CD4-positive, alpha-beta T cell (primary cell): ENCODE results near the gene FDX2. TPM values are rescaled to one million over a fixed set of nuclear protein-coding genes. Genes with fewer than 3 reads are reported as not detected.

Experiments used
- ATAC-seq: fragments of 200-7000 bp; cut with Tn5 transposase; one replicate; pipeline ENCODE4 v1.10.0; 2022; ENCODE audit warnings: mild to moderate bottlenecking; ENCODE audit not compliant: poor library complexity
- CTCF ChIA-PET: fragments of 350-600 bp; sonication (Branson Sonifier 250); formaldehyde crosslinking; loops from one replicate; lab custom pipeline; 2021; ENCODE audit warnings: antibody characterized with exemption, inconsistent platforms; lab: Charles Lee
- POLR2A ChIA-PET: fragments of 350-600 bp; sonication (Branson Sonifier 250); formaldehyde crosslinking; loops from one replicate; lab custom pipeline; 2021; ENCODE audit warnings: antibody characterized with exemption, inconsistent platforms; lab: Charles Lee
- DNase-seq, 14 experiments: peaks; one replicate each; pipeline ENCODE4 v3.0.0-alpha.2; 2013 to 2020; ENCODE audit warnings: mixed read lengths in 2 of 14
- H3K27ac ChIP-seq, 2 donors: one replicate each; pipeline versions ENCODE4 v1.5.1 to v1.7.0; 2013; ENCODE audit warnings: low read length in 2 of 2, low read depth in 1 of 2, mild to moderate bottlenecking in 1 of 2
- H3K27me3 ChIP-seq, 2 experiments: 1 replicate in 1 of 2; 2 replicates in 1 of 2; pipeline versions ENCODE4 v1.6.1 to v1.7.0; 2013; ENCODE audit warnings: low read length in 2 of 2, control low read depth in 1 of 2, mild to moderate bottlenecking in 1 of 2, moderate library complexity in 1 of 2; ENCODE audit not compliant: insufficient read depth in 2 of 2, control insufficient read depth in 1 of 2
- H3K36me3 ChIP-seq: one replicate; pipeline ENCODE4 v1.6.1; 2013; ENCODE audit warnings: low read length, control low read depth; ENCODE audit not compliant: insufficient read depth
- H3K4me1 ChIP-seq: one replicate; pipeline ENCODE4 v1.6.1; 2013; ENCODE audit warnings: low read length, control low read depth; ENCODE audit not compliant: insufficient read depth
- H3K4me3 ChIP-seq: one replicate; pipeline ENCODE4 v1.5.1; 2013; ENCODE audit warnings: mild to moderate bottlenecking, low read length, moderate library complexity
- H3K9me3 ChIP-seq, 2 experiments: 1 replicate in 1 of 2; 2 replicates in 1 of 2; pipeline versions ENCODE4 v1.6.1 to v1.7.0; 2013; ENCODE audit warnings: low read length in 2 of 2, mild to moderate bottlenecking in 2 of 2, control low read depth in 1 of 2, moderate library complexity in 1 of 2; ENCODE audit not compliant: control insufficient read depth in 1 of 2, insufficient read depth in 1 of 2
- H3K27ac Mint-ChIP-seq: one replicate; pipeline ENCODE4 v1.8.0; 2020; ENCODE audit warnings: mixed read lengths
- H3K27me3 Mint-ChIP-seq: one replicate; pipeline ENCODE4 v1.8.0; 2021; ENCODE audit warnings: mixed read lengths
- H3K36me3 Mint-ChIP-seq: one replicate; pipeline ENCODE4 v1.8.0; 2021; ENCODE audit warnings: low read depth, mixed read lengths
- H3K4me1 Mint-ChIP-seq: one replicate; pipeline ENCODE4 v1.8.0; 2021; ENCODE audit warnings: low read depth, mixed read lengths
- H3K4me3 Mint-ChIP-seq: one replicate; pipeline ENCODE4 v1.8.0; 2020; ENCODE audit warnings: mild to moderate bottlenecking, mixed read lengths
- H3K9me3 Mint-ChIP-seq: one replicate; pipeline ENCODE4 v1.8.0; 2020; ENCODE audit warnings: mixed read lengths
- intact Hi-C, 2 experiments: fragments of 100-400 bp; cut with DNase I in 1 of 2; cut with micrococcal nuclease in 1 of 2; formaldehyde crosslinking; loops; one replicate each; pipeline versions ENCODE4 v1.15.1 to v1.9.0; 2023 to 2025; cut with DNase I, micrococcal nuclease
- total RNA-seq, 174 experiments: library from RNA in 2 of 174; stranded (reverse) in 2 of 174; gene quantifications; one replicate each; pipeline ENCODE4 v1.2.3 and lab custom pipeline; 2021 to 2026
- TF ChIP-seq, protein P1 (sequence below): fragments of 200-600 bp; IDR thresholded peaks from one replicate; pipeline ENCODE4 v1.8.0; 2022; ENCODE audit warnings: antibody characterized with exemption, mild to moderate bottlenecking

The FDX2 gene
- total RNA-seq, 2 experiments from 2014 or later, result 1.2 to 1.9 TPM

- Histone ChIP-seq H3K4me1 (peaks cover 19% of the 10 kb centered on the region), H3K4me3 (no peak overlapping the region), H3K36me3 (peaks cover 66% of the 10 kb centered on the region), H3K27me3 (no peaks in the 10 kb centered on the region), H3K9me3 (no peaks in the 10 kb centered on the region), H3K27ac (no peak overlapping the region)
- Mint-ChIP-seq H3K27me3 (no peaks in the 10 kb centered on the region), H3K4me3 (no peak overlapping the region), H3K9me3 (no peaks in the 10 kb centered on the region), H3K4me1 (peaks cover 17% of the 10 kb centered on the region), H3K27ac (no peak overlapping the region), H3K36me3 (peaks cover 55% of the 10 kb centered on the region)
- TF ChIP-seq, protein P1, sequence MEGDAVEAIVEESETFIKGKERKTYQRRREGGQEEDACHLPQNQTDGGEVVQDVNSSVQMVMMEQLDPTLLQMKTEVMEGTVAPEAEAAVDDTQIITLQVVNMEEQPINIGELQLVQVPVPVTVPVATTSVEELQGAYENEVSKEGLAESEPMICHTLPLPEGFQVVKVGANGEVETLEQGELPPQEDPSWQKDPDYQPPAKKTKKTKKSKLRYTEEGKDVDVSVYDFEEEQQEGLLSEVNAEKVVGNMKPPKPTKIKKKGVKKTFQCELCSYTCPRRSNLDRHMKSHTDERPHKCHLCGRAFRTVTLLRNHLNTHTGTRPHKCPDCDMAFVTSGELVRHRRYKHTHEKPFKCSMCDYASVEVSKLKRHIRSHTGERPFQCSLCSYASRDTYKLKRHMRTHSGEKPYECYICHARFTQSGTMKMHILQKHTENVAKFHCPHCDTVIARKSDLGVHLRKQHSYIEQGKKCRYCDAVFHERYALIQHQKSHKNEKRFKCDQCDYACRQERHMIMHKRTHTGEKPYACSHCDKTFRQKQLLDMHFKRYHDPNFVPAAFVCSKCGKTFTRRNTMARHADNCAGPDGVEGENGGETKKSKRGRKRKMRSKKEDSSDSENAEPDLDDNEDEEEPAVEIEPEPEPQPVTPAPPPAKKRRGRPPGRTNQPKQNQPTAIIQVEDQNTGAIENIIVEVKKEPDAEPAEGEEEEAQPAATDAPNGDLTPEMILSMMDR, result no peak
- peak in 1 of 14 experiments; percentile 16 for DNase-seq
- ChIA-PET CTCF (no interaction called here), POLR2A (interaction anchor here (1.0 kb wide), 1 partner anchor 62 kb away, joined by 3 read pairs; the partner anchor contains the start of gene TYK2)
- ATAC-seq, result no peak
- intact Hi-C loops, result loop anchor here in 1 of 2 experiments (5.0 kb wide), 2 partner anchors 47 to 63 kb away; partner anchors contain the start of genes ICAM1 and TYK2
These were observed 3.2 kb upstream of the FDX2 start for GRCh38 chr19:10318807-10319682.

DNA sequence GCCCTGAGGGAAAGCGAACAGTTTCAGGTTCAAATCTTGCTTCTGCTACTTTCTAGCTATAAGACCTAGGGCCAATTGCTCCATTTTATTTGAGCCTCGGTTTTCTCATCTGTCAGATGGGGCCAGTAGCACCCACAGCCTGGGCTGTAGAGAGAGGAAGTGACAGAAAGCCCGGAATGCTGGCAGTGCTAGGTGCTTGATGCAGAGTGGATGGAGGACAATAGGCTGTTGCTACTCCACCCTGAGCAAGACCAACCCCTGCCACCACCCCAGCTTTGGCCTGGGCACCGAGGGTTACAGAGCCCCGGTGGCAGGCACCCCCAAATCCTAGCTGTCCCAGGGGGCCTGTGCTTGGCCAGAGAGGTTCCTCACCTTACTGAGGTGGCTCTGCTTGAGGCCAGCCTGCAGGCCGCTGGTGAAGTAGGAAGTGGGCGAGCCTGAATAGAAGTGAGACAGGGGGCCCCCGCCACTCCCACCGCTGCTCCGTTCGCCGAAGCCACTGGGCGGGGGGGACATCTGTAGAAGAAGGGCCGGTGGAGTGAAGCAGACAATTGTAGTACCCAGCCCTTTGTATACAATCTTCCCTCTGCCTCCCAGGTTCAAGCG is 2.1 kb upstream of the FDX2 start:
- POLR2A ChIA-PET, result interaction anchor here (1.0 to 1.2 kb wide), 2 partner anchors 16 to 63 kb away, joined by 3 to 4 read pairs; partner anchors contain the start of genes RAVER1 and TYK2
- Mint-ChIP-seq H3K4me3 (no peak overlapping the region), H3K27me3 (no peaks in the 10 kb centered on the region), H3K4me1 (peaks cover 17% of the 10 kb centered on the region), H3K9me3 (no peaks in the 10 kb centered on the region), H3K27ac (no peak overlapping the region), H3K36me3 (peaks cover 59% of the 10 kb centered on the region)
- Histone ChIP-seq H3K27ac (no peak overlapping the region), H3K4me1 (peaks cover 19% of the 10 kb centered on the region), H3K36me3 (peaks cover 57% of the 10 kb centered on the region), H3K27me3 (no peaks in the 10 kb centered on the region), H3K4me3 (no peak overlapping the region), H3K9me3 (no peaks in the 10 kb centered on the region)
- ATAC-seq, result no peak
- CTCF ChIA-PET, result interaction anchor here (0.6 kb wide), 1 partner anchor 8 kb away, joined by 3 read pairs; no protein-coding TSS in a partner anchor
- intact Hi-C loops, result loop anchor here in 1 of 2 experiments (5.0 kb wide), 2 partner anchors 46 to 64 kb away; partner anchors contain the start of genes ICAM1 and TYK2
- peak in 1 of 14 experiments; percentile 19 for DNase-seq
- TF ChIP-seq, protein P1, result no peak

GRCh38 chr19:10317045-10317856 is 1.4 kb upstream of the FDX2 start:
- TF ChIP-seq, protein P1, result no peak
- H3K27ac Mint-ChIP-seq, result no peak overlapping the region

More at GRCh38 chr19:10317045-10317856, 1.4 kb upstream of the FDX2 start:
- no peaks in the 10 kb centered on the region for H3K9me3 Mint-ChIP-seq
- Histone ChIP-seq H3K4me3 (no peak overlapping the region), H3K27me3 (no peaks in the 10 kb centered on the region), H3K27ac (no peak overlapping the region), H3K4me1 (peaks cover 19% of the 10 kb centered on the region), H3K9me3 (no peaks in the 10 kb centered on the region), H3K36me3 (peaks cover 50% of the 10 kb centered on the region)
- H3K27me3 Mint-ChIP-seq, result no peaks in the 10 kb centered on the region
- peak overlapping the region; percentile 15 for H3K4me3 Mint-ChIP-seq
- H3K4me1 Mint-ChIP-seq, result peaks cover 17% of the 10 kb centered on the region
- ATAC-seq (no peak), DNase-seq (peak in 1 of 14 experiments; percentile 12)
- CTCF ChIA-PET, result interaction anchor here (0.6 kb wide), 1 partner anchor 9 kb away, joined by 3 read pairs; no protein-coding TSS in a partner anchor
- peaks cover 55% of the 10 kb centered on the region for H3K36me3 Mint-ChIP-seq
- POLR2A ChIA-PET, result interaction anchor here (1.2 kb wide), 1 partner anchor 16 kb away, joined by 4 read pairs; the partner anchor contains the start of gene RAVER1
- intact Hi-C loops, result loop anchor here in 1 of 2 experiments (5.0 kb wide), 2 partner anchors 45 to 65 kb away; partner anchors contain the start of genes ICAM1 and TYK2
